Central memory CD4-positive, alpha-beta T cell (primary cell): ENCODE measurements around the gene MRTFA.

Source experiments
- DNase-seq: peaks from one replicate; pipeline ENCODE4 v3.0.0; 2022

The MRTFA gene

DNA sequence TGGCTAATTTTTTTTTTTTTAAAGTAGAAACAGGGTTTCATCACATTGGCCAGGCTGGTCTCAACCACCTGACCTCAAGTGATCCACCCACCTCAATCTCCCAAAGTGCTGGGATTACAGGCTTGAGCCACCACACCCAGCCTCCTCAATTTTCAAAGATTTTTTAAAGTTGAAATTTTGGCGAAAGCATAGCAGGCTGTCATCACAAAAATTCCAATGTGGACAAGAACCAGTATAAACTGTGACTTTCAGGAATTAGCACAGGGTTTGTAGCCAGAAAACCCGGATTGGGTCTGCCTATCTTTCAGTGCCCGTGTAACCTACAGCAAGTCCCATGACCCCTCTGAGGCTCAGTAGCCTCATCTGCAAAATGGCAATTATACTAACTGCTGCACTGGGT lies 185.9 kb downstream of the MRTFA start:
- DNase-seq, result no peak

- no peak for DNase-seq
These were observed 186.9 kb downstream of the MRTFA start for GRCh38 chr22:40449676-40450035.

DNA sequence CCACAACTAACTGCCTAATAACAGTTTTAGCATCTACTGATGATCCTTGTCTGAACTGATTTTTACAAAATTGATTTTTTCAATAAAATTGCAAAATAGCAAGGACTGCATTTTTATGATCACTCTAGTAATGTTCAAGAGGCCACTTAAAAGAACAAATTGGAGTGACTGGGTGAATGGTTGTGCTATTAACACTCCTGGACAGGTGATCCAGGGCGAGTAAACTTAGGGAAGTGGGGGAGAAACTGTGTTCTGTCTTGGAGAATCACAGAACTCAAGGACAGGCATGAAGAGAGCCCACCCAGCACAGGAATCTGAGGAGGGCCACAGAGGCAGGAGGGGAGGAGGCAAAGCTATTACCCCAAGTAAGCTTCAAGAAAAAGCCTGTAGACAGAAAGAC lies 190.3 kb downstream of the MRTFA start:
- DNase-seq, result no peak

GRCh38 chr22:40444178-40444831 lies 192.2 kb downstream of the MRTFA start:
- no peak for DNase-seq

GRCh38 chr22:40443732-40444131 lies 192.8 kb downstream of the MRTFA start:
- DNase-seq, result no peak

- DNase-seq, result no peak
These were observed 194.6 kb downstream of the MRTFA start for GRCh38 chr22:40441761-40442390.

- peak; percentile 61 for DNase-seq
These were observed 199.8 kb downstream of the MRTFA start for GRCh38 chr22:40436505-40437431.

GRCh38 chr22:40434745-40435144 lies 201.8 kb downstream of the MRTFA start:
- no peak for DNase-seq

GRCh38 chr22:40434106-40434505 lies 202.4 kb downstream of the MRTFA start:
- no peak for DNase-seq

DNA sequence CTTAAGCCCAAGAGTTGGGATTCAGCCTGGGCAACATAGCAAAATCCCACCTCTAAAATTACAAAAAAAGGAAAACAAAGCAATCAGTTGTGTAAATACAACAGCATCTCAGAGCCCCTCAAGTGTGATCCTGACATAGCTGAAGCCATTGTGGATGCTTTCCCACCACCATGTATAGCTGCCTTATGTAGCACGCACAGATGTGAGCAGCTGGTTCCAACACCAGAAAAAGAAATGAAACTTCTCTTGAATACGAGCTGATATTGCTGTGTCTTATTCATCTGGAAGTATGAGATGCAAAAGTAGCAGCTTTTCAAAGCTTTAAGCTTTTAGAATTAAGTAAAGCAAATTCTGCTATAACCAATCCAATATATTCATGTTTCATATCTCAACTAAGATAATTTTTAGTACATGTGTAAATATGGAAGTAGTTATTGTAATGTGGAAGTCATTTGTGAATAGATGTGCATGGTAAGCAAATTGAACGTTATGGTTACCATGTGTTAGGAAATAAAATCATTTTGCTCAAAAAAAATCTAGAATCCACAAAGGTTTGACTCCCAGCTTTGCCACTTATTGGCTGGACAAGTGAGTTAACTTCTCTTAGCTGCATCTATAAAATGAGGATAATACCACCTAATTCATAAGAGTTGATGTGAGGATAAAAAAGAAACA lies 203.0 kb downstream of the MRTFA start:
- no peak for DNase-seq

GRCh38 chr22:40432625-40433024 lies 203.9 kb downstream of the MRTFA start:
- no peak for DNase-seq

GRCh38 chr22:40432157-40432556 lies 204.4 kb downstream of the MRTFA start:
- no peak for DNase-seq

DNA sequence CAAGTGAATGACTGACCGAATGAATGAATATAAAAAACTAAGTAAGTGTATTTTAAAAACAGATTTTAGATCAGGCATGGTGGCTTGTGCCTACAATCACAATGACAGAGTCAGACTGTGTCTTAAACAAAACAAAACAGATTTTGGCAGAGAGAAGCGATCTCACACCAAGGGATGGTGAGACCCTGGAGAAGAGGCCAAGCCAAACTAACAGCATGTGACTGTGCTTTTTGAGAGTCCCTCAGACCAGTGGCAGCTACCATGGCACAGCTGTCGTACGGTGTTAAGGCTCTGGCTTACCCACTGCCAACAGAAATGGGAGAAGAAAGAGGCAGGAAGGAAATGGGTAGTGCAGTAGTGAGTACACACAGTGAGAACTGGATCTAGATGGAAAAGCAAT lies 205.5 kb downstream of the MRTFA start:
- DNase-seq, result no peak

DNA sequence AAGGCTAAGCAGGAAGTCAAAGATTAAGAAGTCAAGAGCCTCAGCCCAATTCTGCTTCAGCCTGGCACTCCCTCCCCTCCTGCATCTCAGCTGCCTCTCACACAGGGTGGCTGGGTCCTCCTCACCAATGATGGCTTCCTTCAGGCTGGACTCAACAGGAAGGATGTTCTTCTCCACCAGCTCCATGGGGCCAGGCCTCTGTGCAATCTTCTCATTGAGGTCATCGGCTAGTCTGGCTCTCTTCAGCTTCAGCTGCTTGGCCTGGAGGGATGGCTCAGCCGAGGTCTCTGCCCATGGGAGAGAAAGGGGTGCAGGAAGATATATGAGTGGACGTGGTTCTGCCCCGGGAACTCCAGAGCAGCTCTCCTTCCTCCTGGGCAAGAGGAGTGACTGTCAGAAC lies 207.0 kb downstream of the MRTFA start:
- no peak for DNase-seq

DNA sequence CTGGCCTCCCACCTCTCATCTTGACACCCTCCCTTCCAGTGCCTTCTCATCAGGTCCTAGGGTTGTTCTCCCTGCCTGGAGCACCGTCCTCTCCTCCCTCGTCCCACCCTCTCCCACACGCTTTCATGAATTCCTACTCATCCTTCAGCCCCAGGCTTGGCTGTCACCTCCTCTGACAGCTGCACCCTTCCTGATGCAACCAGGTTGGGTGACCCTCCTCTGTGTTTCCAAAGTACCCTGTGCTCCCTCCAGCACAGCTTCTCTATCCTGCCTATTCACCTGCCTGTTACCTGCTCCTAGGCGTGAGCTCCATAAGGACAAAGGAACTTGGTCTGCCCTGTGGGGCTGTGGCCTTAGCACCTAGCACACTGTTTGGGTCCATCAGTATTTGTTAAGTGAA lies 207.7 kb downstream of the MRTFA start:
- DNase-seq, result no peak

DNA sequence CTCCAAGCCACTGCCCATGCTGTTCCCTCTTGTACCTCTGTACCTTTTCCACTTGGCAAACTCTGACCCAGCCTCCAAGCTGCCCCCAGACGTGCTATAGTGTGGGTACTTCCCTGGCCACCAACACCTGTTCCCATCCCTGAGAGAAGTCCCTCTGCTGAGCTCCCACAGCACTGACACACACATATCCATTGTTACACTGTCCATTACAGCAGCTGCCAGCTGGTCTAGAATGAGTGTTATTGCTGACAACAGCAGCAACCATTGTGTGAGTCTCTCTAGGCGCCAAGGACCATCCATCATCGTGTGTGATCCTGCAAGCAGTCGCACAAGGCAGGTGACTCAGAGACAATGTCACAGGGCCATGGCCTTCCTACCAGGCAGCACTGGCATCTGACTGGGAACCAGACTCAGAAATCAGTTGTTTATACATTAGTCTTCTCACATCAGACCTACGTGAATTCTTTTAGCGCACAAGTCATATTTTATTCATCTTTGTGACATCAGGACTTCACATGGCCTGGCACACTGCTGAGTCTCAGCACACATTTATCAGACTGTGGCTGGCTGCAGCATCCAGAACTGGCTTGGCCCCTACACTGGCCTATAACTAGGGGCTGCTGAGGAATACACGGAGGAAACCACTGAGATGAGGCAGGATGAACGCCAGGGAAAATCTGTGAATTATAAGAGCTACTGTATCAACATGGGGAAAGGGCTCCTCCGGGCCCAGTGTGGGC lies 209.8 kb downstream of the MRTFA start:
- no peak for DNase-seq

DNA sequence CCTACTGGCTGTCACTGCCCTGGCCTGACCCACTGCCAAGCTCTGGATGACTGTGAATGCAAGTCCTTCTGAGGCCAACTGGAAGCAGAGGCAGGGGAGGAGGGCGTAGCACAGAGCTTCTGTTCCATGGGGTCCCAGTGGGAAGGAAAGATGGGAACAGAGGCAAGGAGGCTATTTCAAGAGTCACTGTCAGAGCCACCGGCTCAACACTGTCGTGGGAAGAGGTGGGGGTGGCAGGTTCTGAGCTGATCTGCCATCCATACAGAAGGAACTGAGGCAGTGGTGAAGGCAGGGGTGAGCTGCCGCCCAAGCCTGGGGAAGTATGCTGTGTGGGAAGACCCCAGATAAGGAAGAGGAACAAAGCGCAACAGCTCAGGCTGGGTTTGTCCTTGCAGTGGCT lies 211.4 kb downstream of the MRTFA start:
- DNase-seq, result no peak

- DNase-seq, result no peak
These were observed 212.5 kb downstream of the MRTFA start for GRCh38 chr22:40423882-40424640.

- no peak for DNase-seq
These were observed 213.2 kb downstream of the MRTFA start for GRCh38 chr22:40423310-40423688.

DNA sequence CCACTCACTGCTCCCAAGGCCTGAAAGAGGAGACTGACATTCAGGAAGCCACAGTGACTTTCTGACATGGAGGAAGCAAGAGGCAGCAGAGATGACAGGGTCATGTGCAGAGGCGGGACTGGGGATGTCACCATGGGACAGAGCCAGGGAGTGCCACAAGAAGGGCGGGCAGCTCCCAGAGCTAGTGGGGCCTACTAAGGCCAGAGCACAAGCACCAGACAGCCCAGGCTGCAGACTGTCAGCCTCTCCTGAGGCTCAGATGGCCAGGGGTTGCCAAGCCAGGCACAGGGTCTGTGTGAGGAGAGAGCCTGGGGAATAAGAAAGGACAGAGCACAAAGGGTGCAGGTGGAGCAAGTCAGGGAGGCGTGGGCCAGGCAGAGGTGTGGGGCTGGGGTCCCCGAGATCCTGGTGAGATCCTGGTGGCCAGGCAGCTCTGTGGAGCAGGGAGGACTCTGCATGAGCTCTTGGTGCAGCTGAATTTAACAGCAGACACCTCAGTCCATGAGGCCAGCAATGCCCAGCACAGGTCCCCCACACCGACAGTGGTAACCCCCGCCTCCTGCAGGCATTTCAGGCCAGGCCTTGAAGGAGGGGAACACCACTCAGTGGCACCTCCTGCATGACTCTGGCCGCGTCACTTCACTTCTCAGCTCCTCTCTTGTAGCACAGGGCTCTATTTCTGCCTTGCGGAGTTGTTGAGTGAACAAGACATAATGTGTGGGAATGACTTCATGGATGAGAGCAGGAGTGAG lies 213.8 kb downstream of the MRTFA start:
- no peak for DNase-seq

DNA sequence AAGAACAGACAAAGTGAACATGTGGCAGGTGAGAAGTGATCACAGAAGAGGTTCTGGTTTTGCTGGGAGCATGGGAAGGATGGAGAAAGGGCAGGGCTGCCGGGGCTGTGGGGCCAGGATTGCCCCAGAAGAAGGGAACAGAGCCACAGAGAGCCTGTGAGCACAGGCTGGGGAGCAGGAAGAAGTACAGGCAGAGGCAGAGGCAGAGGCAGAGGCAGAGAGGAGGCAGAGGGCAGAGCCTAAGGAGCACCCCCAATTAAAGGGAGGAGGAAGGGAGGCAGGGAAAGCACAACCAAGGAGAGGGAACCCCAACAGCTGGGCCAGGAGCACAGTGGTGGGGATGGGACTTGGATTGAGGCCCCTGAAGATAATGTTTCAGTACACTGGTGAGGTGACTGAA lies 214.6 kb downstream of the MRTFA start:
- DNase-seq, result no peak
